ENCODE data around the gene APBA2.

The APBA2 gene

DNA sequence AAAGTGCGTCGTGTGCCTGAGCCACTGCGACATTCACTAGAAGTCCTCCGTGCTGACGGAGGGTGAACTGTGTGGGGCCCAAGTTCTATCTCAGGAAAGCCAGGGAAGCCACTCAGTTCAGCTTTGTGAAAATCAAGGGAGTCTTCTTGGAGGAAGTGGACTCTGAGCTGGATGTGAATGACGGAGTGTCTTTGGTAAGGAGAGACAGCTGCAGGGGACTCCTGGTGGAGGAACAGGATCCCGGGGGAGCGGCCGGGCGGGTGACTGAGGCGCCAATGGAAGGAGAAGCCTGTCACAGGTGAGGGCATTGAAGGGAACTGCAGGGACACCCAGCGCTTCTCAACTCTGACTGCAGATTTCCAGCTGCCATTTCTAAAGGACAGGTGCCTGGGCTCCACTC lies 75.6 kb downstream of the APBA2 start:
- no peak for DNase-seq

- no peak for DNase-seq
Observed at GRCh38 chr15:28962851-28963710, 77.3 kb downstream of the APBA2 start.

DNA sequence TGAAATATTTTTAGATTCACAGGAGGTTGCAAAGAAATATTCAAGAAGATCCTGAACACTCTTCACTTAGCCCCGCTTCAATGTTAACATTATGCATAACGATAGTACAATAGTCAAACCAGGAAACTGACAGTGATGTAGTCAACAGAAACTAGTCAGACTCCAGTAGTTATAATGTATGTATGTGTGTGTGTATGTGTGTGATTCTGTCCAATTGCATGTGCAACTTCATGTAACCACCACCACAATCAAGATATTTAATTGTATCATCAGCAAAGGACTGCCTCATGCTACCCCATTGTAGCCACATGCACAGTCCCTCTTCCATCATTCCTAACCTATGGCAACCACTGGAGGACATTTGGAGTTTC lies 77.9 kb downstream of the APBA2 start:
- no peak for DNase-seq

DNA sequence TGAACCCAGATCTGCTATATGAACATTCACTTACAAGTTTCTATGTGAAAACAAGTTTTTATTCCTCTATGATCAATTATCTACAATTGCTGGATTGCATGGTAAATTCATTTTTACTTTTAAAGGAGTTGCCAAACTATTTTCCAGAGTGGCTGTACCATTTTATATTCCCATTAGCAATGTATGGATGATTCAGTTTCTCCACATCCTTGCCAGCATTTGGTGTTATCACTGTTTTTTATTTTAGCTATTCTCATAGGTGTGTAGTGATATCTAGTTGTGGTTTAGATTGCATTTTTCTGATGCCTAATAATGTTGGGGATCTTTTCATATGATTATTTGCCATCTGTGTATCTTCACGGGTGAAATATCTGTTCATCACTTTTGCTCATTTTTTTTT lies 78.3 kb downstream of the APBA2 start:
- no peak for DNase-seq

DNA sequence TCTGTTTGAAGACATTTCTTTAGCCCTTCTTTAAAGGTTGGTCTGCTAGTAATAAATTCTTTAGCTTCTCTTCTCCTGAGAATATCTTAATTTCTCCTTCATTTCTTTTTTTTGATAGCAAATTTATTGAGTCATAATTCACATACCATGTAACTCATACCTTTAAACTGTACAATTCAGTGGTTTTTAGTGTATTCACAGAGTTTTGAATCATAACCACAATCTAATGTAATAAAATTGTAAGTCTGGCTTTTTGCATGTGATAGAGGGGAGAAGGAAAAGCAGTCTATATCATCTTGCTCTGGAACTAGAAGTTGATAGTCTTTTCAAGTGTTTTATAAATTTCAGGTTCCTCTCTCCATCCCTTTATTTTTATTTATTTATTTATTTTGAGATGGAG lies 81.3 kb downstream of the APBA2 start:
- no peak for DNase-seq

DNA sequence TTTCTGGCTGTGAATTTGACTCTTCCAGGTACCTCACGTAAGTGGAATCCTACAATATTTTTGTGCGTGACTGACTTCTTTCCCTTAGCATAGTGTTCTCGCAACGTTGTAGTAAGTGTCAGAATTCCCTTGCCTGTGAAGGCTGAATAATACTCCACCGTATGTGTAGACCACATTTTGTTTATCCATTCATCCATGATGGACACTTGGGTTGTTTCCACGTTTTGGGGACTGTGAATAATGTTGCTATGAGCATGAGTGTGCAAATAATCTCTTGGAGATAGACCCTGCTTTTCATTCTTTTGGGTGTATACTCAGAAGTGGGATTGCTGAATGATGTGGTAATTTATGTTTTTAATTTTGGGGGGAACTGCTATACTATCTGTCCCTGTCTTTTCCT lies 82.2 kb downstream of the APBA2 start:
- DNase-seq = no peak

GRCh38 chr15:28969511-28970085 lies 83.8 kb downstream of the APBA2 start:
- no peak for DNase-seq

DNA sequence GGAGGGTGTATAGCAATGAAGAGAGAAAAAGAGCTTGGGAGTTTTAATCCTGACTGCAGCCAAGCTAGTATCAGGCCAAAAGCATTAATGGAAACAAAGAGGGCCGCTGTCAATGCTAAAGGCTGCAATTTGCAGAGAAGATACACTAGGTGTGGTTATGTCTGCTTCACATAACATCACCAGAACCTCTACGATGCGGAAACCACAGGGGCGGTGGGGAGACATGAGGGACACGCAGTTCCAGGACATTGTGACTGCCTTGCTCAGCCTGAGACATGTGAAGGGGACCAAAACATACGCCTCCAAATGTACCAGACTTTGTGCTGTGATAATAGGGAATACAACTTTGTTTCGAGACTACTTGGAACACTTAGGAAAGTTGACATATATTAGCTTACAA lies 88.4 kb downstream of the APBA2 start:
- no peak for DNase-seq

- DNase-seq = peak; percentile 88
Observed at GRCh38 chr15:28975766-28976179, 90.0 kb downstream of the APBA2 start.

- no peak for DNase-seq
Observed at GRCh38 chr15:28977377-28978010, 91.7 kb downstream of the APBA2 start.

DNA sequence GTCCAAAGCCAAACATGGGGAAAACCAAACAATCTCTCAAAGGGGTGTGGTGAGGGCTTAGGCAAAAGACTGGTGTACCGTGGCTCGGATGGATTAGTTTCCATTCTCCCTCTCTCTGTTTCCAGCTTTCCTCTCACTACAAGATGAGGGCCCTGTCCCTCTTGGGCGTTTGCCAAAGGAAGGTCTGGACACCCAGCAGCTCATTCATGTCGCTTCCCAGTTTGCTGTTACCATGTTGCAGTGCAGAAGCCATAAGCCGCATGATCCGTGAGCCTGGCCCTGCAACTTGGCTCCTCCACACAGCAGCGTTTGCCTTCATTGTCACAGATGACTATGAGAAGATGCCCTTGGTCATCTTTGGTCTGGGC lies 92.2 kb downstream of the APBA2 start:
- DNase-seq = no peak

- no peak for DNase-seq
Observed at GRCh38 chr15:28978661-28979060, 92.9 kb downstream of the APBA2 start.

GRCh38 chr15:28979208-28979841 lies 93.6 kb downstream of the APBA2 start:
- DNase-seq = no peak

GRCh38 chr15:28980709-28981350 lies 95.1 kb downstream of the APBA2 start:
- DNase-seq = no peak

DNA sequence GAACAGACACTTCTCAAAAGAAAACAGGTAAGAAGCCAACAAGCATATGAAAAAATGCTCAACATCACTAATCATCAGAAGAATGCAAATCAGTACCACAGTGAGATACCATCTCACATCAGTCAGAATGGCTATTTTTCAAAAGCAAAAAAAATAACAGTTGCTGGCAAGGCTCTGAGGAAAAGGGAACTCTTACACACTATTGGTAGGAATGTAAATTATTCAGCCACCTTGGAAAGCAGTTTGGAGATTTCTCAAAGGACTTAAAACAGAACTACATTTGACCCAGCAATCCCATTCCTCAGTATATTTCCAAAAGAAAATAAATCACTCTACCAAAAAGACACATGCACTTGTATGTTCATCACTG lies 95.6 kb downstream of the APBA2 start:
- DNase-seq = no peak

DNA sequence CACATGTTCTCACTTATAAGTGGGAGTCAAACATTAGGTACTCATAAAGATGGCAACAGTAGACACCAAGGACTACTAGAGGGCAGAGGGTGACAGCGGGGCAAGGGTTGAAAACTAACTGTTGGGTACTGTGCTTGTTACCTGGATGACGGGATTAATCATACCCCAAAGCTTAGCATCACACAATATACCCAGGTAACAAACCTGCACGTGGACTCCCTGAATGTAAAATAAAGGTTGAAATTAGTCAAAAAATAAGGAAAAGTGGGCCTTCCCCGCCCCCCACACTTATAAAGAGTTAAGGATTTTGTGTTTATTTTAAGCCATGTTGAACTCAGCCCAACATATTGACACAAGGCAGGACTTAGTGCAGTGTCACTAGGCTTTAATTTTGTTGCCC lies 96.1 kb downstream of the APBA2 start:
- DNase-seq = no peak

- DNase-seq = no peak
Observed at GRCh38 chr15:28982886-28983285, 97.1 kb downstream of the APBA2 start.

- no peak for DNase-seq
Observed at GRCh38 chr15:28983432-28984311, 97.9 kb downstream of the APBA2 start.

GRCh38 chr15:28984421-28985315 lies 98.9 kb downstream of the APBA2 start:
- DNase-seq = no peak

DNA sequence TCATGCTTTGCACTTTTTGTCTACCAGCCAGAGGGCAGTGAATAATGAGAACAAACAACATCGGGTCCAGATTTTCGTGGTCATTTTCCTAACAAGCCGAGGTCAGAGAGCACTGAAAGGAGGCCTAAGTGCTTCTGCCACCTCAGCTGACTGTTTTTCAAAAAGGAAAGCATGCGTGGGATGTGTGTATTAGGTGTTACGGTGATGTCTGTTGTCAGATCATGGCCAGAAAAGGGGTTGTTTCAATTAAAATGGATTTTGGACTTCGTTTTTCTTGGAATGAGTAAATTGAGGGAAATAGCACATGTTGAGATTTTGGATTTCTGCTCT lies 99.5 kb downstream of the APBA2 start:
- no peak for DNase-seq

DNA sequence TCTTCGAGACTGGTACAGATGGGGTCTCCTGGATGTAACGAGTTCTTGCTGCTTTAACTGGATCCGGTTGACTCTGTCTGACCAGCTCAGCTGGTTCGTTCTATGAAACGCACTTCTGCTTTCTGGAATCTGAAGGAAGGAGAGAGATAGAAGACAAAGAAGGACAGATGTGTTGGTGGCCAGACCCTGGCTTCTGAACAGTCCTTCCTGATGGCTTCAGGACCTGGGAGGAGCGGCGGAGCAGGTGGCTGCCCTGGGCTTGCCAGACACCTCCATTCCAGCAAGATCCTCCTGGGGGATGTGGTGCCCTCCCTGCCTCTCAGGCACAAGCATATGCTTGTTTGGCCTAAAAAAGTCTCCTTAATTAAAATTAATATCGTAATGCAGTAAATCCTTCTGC lies 99.9 kb downstream of the APBA2 start:
- no peak for DNase-seq

Measured in hematopoietic multipotent progenitor cell treated with erythropoietin and hydrocortisone succinate and interleukin-3 and kit ligand, for 6 days (in vitro differentiated cells).